ENCODE data around the gene FGF9. TPM values are rescaled to one million over a fixed set of nuclear protein-coding genes. Genes with fewer than 3 reads are reported as not detected.

The FGF9 gene
- total and polyA plus RNA-seq, 4 donors = 0.05 to 1.7 (median 1.3) TPM

DNA sequence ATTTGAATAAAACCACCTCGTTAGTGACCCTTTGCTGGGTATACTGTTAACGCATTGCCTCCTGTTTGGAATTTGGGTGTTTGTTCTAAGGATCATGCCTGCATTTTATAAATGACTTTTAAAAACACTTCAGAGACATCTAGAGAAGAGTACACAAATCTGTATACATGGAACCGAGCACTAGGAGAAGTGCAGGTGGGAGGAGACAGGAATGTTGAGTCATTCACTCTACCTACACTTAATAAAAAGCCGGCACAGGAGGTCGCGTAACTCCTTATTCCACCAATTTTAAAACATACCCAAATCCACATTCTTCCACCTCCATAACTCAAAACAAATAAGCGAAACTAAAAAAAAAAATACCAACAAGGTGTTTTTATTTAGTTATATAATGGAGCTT, 48.6 kb downstream of the FGF9 start:
- Histone ChIP-seq H3K36me3 (ENCODE audit: control insufficient read depth in 4 of 4, insufficient read depth in 4 of 4, low read length in 4 of 4) (no peaks in the 10 kb centered on the region), H3K9me3 (ENCODE audit: control insufficient read depth in 4 of 4, insufficient read depth in 3 of 4, low read length in 3 of 4) (no peaks in the 10 kb centered on the region), H3K27me3 (ENCODE audit: control insufficient read depth in 3 of 3, insufficient read depth in 3 of 3, low read length in 2 of 3) (no peaks in the 10 kb centered on the region), H3K9ac (ENCODE audit: insufficient read depth in 1 of 2, low read length in 2 of 2) (no peak overlapping the region), H3K4me1 (ENCODE audit: control insufficient read depth in 5 of 5, insufficient read depth in 5 of 5, low read length in 5 of 5) (peaks cover 0 to 8% (median 0%) of the 10 kb centered on the region in 5 donors), H3K4me3 (no peak overlapping the region), H3K27ac (ENCODE audit: low read depth in 1 of 2, low read length in 1 of 2) (no peak overlapping the region)
- DNase-seq = no peak
- WGBS, 2 donors = 57 to 81% methylated on average over 7 of the region's 7 CpGs
- TF ChIP-seq CTCF (IDR thresholded peaks at IDR 0.05; ENCODE audit: control extremely low read depth, extremely low read depth) = no peak
- ATAC-seq (ENCODE audit: insufficient read depth, low FRiP score) = no peak

DNA sequence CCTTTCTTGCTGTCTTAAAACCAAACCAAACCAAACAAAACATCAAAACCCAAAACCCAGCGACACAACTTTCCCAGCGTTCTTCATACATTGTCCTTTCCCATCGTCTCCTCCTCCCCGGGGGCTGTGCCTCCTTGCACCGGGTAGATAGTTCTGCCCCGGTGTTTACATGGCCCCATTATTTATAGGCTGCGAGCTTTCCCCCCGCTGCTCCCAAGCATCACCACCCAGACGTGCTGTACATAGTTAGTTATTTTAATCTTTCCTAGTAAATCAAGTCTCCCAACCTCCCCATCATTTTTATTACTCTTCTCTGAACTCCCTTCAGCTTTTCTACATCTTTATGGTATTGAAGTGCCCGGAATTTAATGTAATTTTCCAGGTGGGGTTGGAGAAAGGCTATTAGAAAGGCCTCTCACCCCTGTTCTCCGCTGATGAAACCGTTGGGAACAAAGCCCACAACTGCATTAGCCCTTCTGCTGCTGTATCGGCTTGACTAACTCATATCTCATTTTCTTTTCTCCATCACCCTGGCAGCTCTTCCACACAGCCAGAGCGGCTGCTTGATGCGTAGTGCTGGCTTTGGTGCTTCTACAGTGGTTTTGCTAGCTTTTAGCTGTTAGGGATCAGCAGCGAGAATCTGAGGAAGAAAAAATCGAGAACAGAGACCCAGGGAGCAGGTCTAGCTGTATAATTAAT, 53.1 kb downstream of the FGF9 start:
- ATAC-seq (ENCODE audit: insufficient read depth, low FRiP score) (no peak), DNase-seq (peak; percentile 53 to 81 (median 75))
- no peaks in the 10 kb centered on the region for H3K9me3 ChIP-seq (ENCODE audit: control insufficient read depth in 4 of 4, insufficient read depth in 3 of 4, low read length in 3 of 4)
- no peak for TF ChIP-seq CTCF (IDR thresholded peaks at IDR 0.05; ENCODE audit: control extremely low read depth, extremely low read depth)
- H3K36me3 ChIP-seq (ENCODE audit: control insufficient read depth in 4 of 4, insufficient read depth in 4 of 4, low read length in 4 of 4) = no peaks in the 10 kb centered on the region
- WGBS, 2 donors = 70 to 79% methylated on average over 17 of the region's 17 CpGs
- no peak overlapping the region for H3K9ac ChIP-seq (ENCODE audit: insufficient read depth in 1 of 2, low read length in 2 of 2)
- no peak overlapping the region for H3K27ac ChIP-seq (ENCODE audit: low read depth in 1 of 2, low read length in 1 of 2)
- no peaks in the 10 kb centered on the region for H3K27me3 ChIP-seq (ENCODE audit: control insufficient read depth in 3 of 3, insufficient read depth in 3 of 3, low read length in 2 of 3)
- H3K4me1 ChIP-seq (ENCODE audit: control insufficient read depth in 5 of 5, insufficient read depth in 5 of 5, low read length in 5 of 5) = peaks cover 0 to 9% (median 0%) of the 10 kb centered on the region in 5 donors
- no peak overlapping the region for H3K4me3 ChIP-seq

- ATAC-seq (ENCODE audit: insufficient read depth, low FRiP score) = no peak
- Histone ChIP-seq H3K4me3 (no peak overlapping the region), H3K27ac (ENCODE audit: low read depth in 1 of 2, low read length in 1 of 2) (no peak overlapping the region), H3K27me3 (ENCODE audit: control insufficient read depth in 3 of 3, insufficient read depth in 3 of 3, low read length in 2 of 3) (no peaks in the 10 kb centered on the region), H3K9ac (ENCODE audit: insufficient read depth in 1 of 2, low read length in 2 of 2) (no peak overlapping the region), H3K4me1 (ENCODE audit: control insufficient read depth in 5 of 5, insufficient read depth in 5 of 5, low read length in 5 of 5) (no peaks in the 10 kb centered on the region), H3K9me3 (ENCODE audit: control insufficient read depth in 4 of 4, insufficient read depth in 3 of 4, low read length in 3 of 4) (peaks cover 0 to 5% (median 2%) of the 10 kb centered on the region in 4 donors), H3K36me3 (ENCODE audit: control insufficient read depth in 4 of 4, insufficient read depth in 4 of 4, low read length in 4 of 4) (no peaks in the 10 kb centered on the region)
- DNase-seq = no peak
- 76 to 78% methylated on average over 9 of the region's 9 CpGs for WGBS, 2 donors
- no peak for TF ChIP-seq CTCF (IDR thresholded peaks at IDR 0.05; ENCODE audit: control extremely low read depth, extremely low read depth)
Observed at GRCh38 chr13:21730186-21730880, 59.5 kb downstream of the FGF9 start.
